Glutamatergic neuron (in vitro differentiated cells): ENCODE measurements around the gene ASB12. TPM values are rescaled to one million over a fixed set of nuclear protein-coding genes. Genes with fewer than 3 reads are reported as not detected.

Experiments
- DNase-seq: peaks from one replicate; pipeline ENCODE4 v3.0.0; 2022
- H3K27ac Mint-ChIP-seq: one replicate; pipeline ENCODE4 v1.8.0; 2020; ENCODE audit warnings: mild to moderate bottlenecking, mixed read lengths, inconsistent platforms; ENCODE audit not compliant: unreplicated experiment
- H3K27me3 Mint-ChIP-seq: one replicate; pipeline ENCODE4 v1.8.0; 2020; ENCODE audit warnings: mild to moderate bottlenecking, moderate library complexity, mixed read lengths, inconsistent platforms; ENCODE audit not compliant: unreplicated experiment
- H3K36me3 Mint-ChIP-seq: one replicate; pipeline ENCODE4 v1.8.0; 2020; ENCODE audit warnings: mild to moderate bottlenecking, mixed read lengths, inconsistent platforms; ENCODE audit not compliant: unreplicated experiment
- H3K4me1 Mint-ChIP-seq: one replicate; pipeline ENCODE4 v1.8.0; 2020; ENCODE audit warnings: mild to moderate bottlenecking, low read depth, mixed read lengths, inconsistent platforms; ENCODE audit not compliant: unreplicated experiment
- H3K4me3 Mint-ChIP-seq: one replicate; pipeline ENCODE4 v1.8.0; 2020; ENCODE audit warnings: mild to moderate bottlenecking, mixed read lengths, inconsistent platforms; ENCODE audit not compliant: unreplicated experiment
- H3K9me3 Mint-ChIP-seq: one replicate; pipeline ENCODE4 v1.8.0; 2020; ENCODE audit warnings: mild to moderate bottlenecking, moderate library complexity, mixed read lengths, inconsistent platforms; ENCODE audit not compliant: unreplicated experiment
- CTCF ChIP-seq: fragments of 200-600 bp; sonication (generic); IDR thresholded peaks from one replicate; pipeline ENCODE4 v1.5.0; 2021; ENCODE audit not compliant: partially characterized antibody, unreplicated experiment
- total RNA-seq: library from RNA; stranded (reverse); fragmentation: NEBNext Ultra II Directional; extraction: Animal tissue kit (Norgen Biotek cat#: 25700); gene quantifications from one replicate; pipeline ENCODE4 v1.2.1, GENCODE V29; 2021; ENCODE audit not compliant: unreplicated experiment

Gene ASB12
- total RNA-seq, 1 donor from 2014 or later: 0.32 TPM

GRCh38 chrX:64204252-64204651 lies 26.2 kb downstream of the ASB12 start:
- H3K27me3 Mint-ChIP-seq: peaks cover 4% of the 10 kb centered on the region
- TF ChIP-seq CTCF: no peak
- H3K4me3 Mint-ChIP-seq: peak overlapping the region; percentile 88
- no peaks in the 10 kb centered on the region for H3K36me3 Mint-ChIP-seq
- H3K4me1 Mint-ChIP-seq: peaks cover 11% of the 10 kb centered on the region
- H3K9me3 Mint-ChIP-seq: peaks cover 5% of the 10 kb centered on the region
- peak overlapping the region; percentile 91 for H3K27ac Mint-ChIP-seq
- peak; percentile 36 for DNase-seq

GRCh38 chrX:64202808-64203325 lies 27.5 kb downstream of the ASB12 start:
- no peaks in the 10 kb centered on the region for H3K36me3 Mint-ChIP-seq
- TF ChIP-seq CTCF: no peak
- peaks cover 4% of the 10 kb centered on the region for H3K27me3 Mint-ChIP-seq
- DNase-seq: no peak
- H3K27ac Mint-ChIP-seq: no peak overlapping the region
- H3K4me1 Mint-ChIP-seq: peaks cover 11% of the 10 kb centered on the region
- H3K9me3 Mint-ChIP-seq: peaks cover 5% of the 10 kb centered on the region
- H3K4me3 Mint-ChIP-seq: no peak overlapping the region

- H3K9me3 Mint-ChIP-seq: peaks cover under 1% of the 10 kb centered on the region
- H3K4me1 Mint-ChIP-seq: peaks cover 8% of the 10 kb centered on the region
- DNase-seq: no peak
- no peak overlapping the region for H3K4me3 Mint-ChIP-seq
- no peak for TF ChIP-seq CTCF
- H3K27me3 Mint-ChIP-seq: peaks cover 1% of the 10 kb centered on the region
- no peak overlapping the region for H3K27ac Mint-ChIP-seq
- no peaks in the 10 kb centered on the region for H3K36me3 Mint-ChIP-seq
These were observed 32.4 kb downstream of the ASB12 start for GRCh38 chrX:64198036-64198435.

DNA sequence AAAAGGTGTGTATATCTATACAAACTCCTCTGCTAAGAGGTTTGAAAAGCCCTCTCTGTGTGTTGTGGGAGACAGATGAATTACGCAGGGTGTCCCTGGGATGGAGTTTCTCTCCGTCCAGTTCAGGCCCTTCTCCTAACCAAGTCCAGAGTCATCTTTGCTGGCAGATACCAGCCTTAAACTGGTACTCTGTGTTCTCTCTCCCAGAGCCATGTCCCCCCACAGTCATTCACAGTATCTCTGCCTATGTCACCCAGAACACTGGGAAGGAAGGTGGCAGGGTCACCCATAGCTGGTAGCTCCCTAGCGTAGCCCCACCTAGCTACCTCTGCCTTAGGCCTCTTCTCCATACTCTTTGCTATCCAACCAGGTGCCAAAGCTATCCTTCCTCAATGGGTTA lies 33.8 kb downstream of the ASB12 start:
- Mint-ChIP-seq H3K27ac (no peak overlapping the region), H3K36me3 (peaks cover 4% of the 10 kb centered on the region), H3K9me3 (no peaks in the 10 kb centered on the region), H3K27me3 (peaks cover 1% of the 10 kb centered on the region), H3K4me1 (peaks cover 4% of the 10 kb centered on the region), H3K4me3 (no peak overlapping the region)
- no peak for DNase-seq
- no peak for TF ChIP-seq CTCF

GRCh38 chrX:64195862-64196261 lies 34.5 kb downstream of the ASB12 start:
- Mint-ChIP-seq H3K36me3 (peaks cover 4% of the 10 kb centered on the region), H3K9me3 (no peaks in the 10 kb centered on the region), H3K4me1 (no peaks in the 10 kb centered on the region), H3K4me3 (no peak overlapping the region), H3K27ac (no peak overlapping the region), H3K27me3 (peaks cover 1% of the 10 kb centered on the region)
- no peak for TF ChIP-seq CTCF
- no peak for DNase-seq
